GM23338 (cell line): Measurements from ENCODE around the gene FAM98C. TPM values are rescaled to one million over a fixed set of nuclear protein-coding genes. Genes with fewer than 3 reads are reported as not detected.

Experiments used
- ATAC-seq: fragments of 200-7000 bp; cut with Tn5 transposase; 3 replicates; pipeline ENCODE4 v1.9.1; 2020
- DNase-seq: peaks from one replicate; pipeline ENCODE4 v3.0.0-alpha.2; 2015; ENCODE audit warnings: low spot score
- H2AFZ ChIP-seq: fragments of 200-600 bp; sonication (generic); 2 replicates; pipeline ENCODE4 v1.8.0; 2016; ENCODE audit warnings: antibody characterized with exemption, mild to moderate bottlenecking, moderate library complexity
- H3F3A ChIP-seq: fragments of 200-600 bp; sonication (generic); replicated peaks from 2 replicates; pipeline ENCODE4 v1.8.0; 2017; ENCODE audit warnings: antibody characterized with exemption, mixed run types, low read depth
- H3K27ac ChIP-seq: fragments of 200-600 bp; sonication (generic); 2 replicates; pipeline ENCODE4 v1.6.1; 2016; ENCODE audit warnings: low read depth
- H3K27me3 ChIP-seq: fragments of 200-600 bp; sonication (generic); 2 replicates; pipeline ENCODE4 v1.8.0; 2016; ENCODE audit warnings: mild to moderate bottlenecking, mixed run types, moderate library complexity; ENCODE audit not compliant: insufficient read depth
- H3K36me3 ChIP-seq: fragments of 200-600 bp; sonication (generic); 2 replicates; pipeline ENCODE4 v1.8.0; 2016; ENCODE audit warnings: mild to moderate bottlenecking; ENCODE audit not compliant: insufficient read depth
- H3K4me1 ChIP-seq: fragments of 200-600 bp; sonication (generic); 2 replicates; pipeline ENCODE4 v1.8.0; 2016; ENCODE audit warnings: mild to moderate bottlenecking, moderate library complexity; ENCODE audit not compliant: insufficient read depth
- H3K4me2 ChIP-seq: fragments of 200-600 bp; sonication (generic); 2 replicates; pipeline ENCODE4 v1.7.1; 2017; ENCODE audit warnings: mixed run types
- H3K4me3 ChIP-seq: fragments of 200-600 bp; sonication (generic); 2 replicates; pipeline ENCODE4 v1.6.1; 2016; ENCODE audit warnings: mixed run types
- H3K79me2 ChIP-seq: fragments of 200-600 bp; sonication (generic); replicated peaks from 2 replicates; pipeline ENCODE4 v1.8.0; 2017; ENCODE audit warnings: mild to moderate bottlenecking; ENCODE audit not compliant: insufficient read depth
- H3K9me2 ChIP-seq: fragments of 200-600 bp; sonication (generic); 2 replicates; pipeline ENCODE4 v1.8.0; 2017; ENCODE audit not compliant: insufficient read depth
- H4K20me1 ChIP-seq: fragments of 200-600 bp; sonication (generic); replicated peaks from 2 replicates; pipeline ENCODE4 v1.8.0; 2017; ENCODE audit warnings: mild to moderate bottlenecking; ENCODE audit not compliant: insufficient read depth
- H3K27ac Mint-ChIP-seq: 2 replicates; pipeline ENCODE4 v1.8.0; 2020; ENCODE audit warnings: inconsistent platforms, mild to moderate bottlenecking, moderate library complexity, mixed read lengths
- H3K27me3 Mint-ChIP-seq: 3 replicates; pipeline ENCODE4 v1.8.0; 2022; ENCODE audit warnings: low read depth, mild to moderate bottlenecking, moderate library complexity, mixed read lengths, inconsistent platforms; ENCODE audit not compliant: insufficient read depth, poor library complexity
- H3K36me3 Mint-ChIP-seq: 3 replicates; pipeline ENCODE4 v1.8.0; 2021; ENCODE audit warnings: low read depth, mild to moderate bottlenecking, inconsistent platforms, moderate library complexity, mixed read lengths
- H3K4me1 Mint-ChIP-seq: 3 replicates; pipeline ENCODE4 v1.8.0; 2020; ENCODE audit warnings: mild to moderate bottlenecking, inconsistent platforms, mixed read lengths
- H3K4me3 Mint-ChIP-seq: 3 replicates; pipeline ENCODE4 v1.8.0; 2021; ENCODE audit warnings: moderate library complexity, mild to moderate bottlenecking, inconsistent platforms, mixed read lengths
- H3K9me3 Mint-ChIP-seq: 3 replicates; pipeline ENCODE4 v1.8.0; 2020; ENCODE audit warnings: moderate library complexity, mild to moderate bottlenecking, inconsistent platforms, mixed read lengths
- EZH2phosphoT487 ChIP-seq: fragments of 200-600 bp; sonication (generic); IDR thresholded peaks from one replicate; pipeline ENCODE4 v1.8.1; 2018; ENCODE audit warnings: antibody characterized with exemption; ENCODE audit not compliant: unreplicated experiment
- JUNB ChIP-seq: IDR thresholded peaks from one replicate; pipeline ENCODE4 v1.6.1; 2016; ENCODE audit warnings: antibody characterized with exemption; ENCODE audit not compliant: unreplicated experiment
- STAT1 ChIP-seq: IDR thresholded peaks from one replicate; pipeline ENCODE4 v1.6.1; 2016; ENCODE audit warnings: antibody characterized with exemption; ENCODE audit not compliant: unreplicated experiment
- ZNF331 ChIP-seq: fragments of 250-450 bp; sonication (Bioruptor Pico); IDR thresholded peaks from 2 replicates; pipeline ENCODE4 v1.5.0; 2020; ENCODE audit warnings: low read depth, mild to moderate bottlenecking, moderate library complexity
- polyA plus RNA-seq: library from polyadenylated mRNA; unstranded; fragments of >200 nt; fragmentation: Nextera tagmentation; extraction: Ambion mirVana; gene quantifications from 2 replicates; pipeline ENCODE4 v1.2.1, GENCODE V29; 2016
- total RNA-seq: library from RNA; depleted of rRNA; stranded (reverse); fragments of >200 nt; shearing (Covaris generic); gene quantifications from 2 replicates; pipeline ENCODE4 v1.2.3, GENCODE V29; 2014
- TF ChIP-seq, protein P1 (sequence below): IDR thresholded peaks from one replicate; pipeline ENCODE4 v1.6.1; 2018; ENCODE audit warnings: antibody characterized with exemption; ENCODE audit not compliant: unreplicated experiment
- TF ChIP-seq, protein P2 (sequence below), 2 experiments: fragments of 200-600 bp in 1 of 2; sonication (generic) in 1 of 2; conservative IDR thresholded peaks; 2 replicates each; pipeline versions ENCODE4 v1.5.1 to v1.6.1; 2016 to 2017; ENCODE audit warnings: antibody characterized with exemption in 2 of 2, low read depth in 2 of 2, mild to moderate bottlenecking in 2 of 2, moderate library complexity in 1 of 2

FAM98C gene
- total and polyA plus RNA-seq, 2 experiments from 2014 or later = 4.3 to 7.6 TPM

DNA sequence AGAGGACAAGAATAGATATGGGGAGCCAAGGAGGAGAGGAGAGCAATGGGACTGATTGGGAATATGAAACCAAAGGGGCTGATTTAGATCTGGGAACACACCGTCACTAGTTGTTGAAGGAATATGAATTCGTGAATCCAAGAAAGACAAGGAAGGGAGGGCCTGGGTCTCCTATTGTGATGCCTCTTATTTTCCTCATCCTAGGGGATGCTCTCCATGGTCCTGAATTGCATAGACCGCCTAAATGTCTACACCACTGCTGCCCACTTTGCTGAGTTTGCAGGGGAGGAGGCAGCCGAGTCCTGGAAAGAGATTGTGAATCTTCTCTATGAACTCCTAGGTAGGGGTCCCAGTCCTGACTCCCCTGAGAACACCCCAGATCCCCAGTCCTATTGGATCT, 52.1 kb downstream of the FAM98C start:
- no peaks in the 10 kb centered on the region for H3K9me2 ChIP-seq
- peaks cover 12% of the 10 kb centered on the region; the same call in 1 of the 2 replicates for H3F3A ChIP-seq
- H3K4me3 ChIP-seq = no peak overlapping the region
- H4K20me1 ChIP-seq = peaks cover 12% of the 10 kb centered on the region; the same call in 1 of the 2 replicates
- peaks cover 5% of the 10 kb centered on the region for H3K27me3 Mint-ChIP-seq
- no peak overlapping the region for H3K4me2 ChIP-seq
- no peak overlapping the region for H3K27ac Mint-ChIP-seq
- H3K36me3 Mint-ChIP-seq = peaks cover 85% of the 10 kb centered on the region
- no peaks in the 10 kb centered on the region for H3K27me3 ChIP-seq
- H3K4me1 Mint-ChIP-seq = peaks cover 10% of the 10 kb centered on the region
- no peaks in the 10 kb centered on the region for H3K79me2 ChIP-seq
- H3K9me3 Mint-ChIP-seq = no peaks in the 10 kb centered on the region
- no peak overlapping the region for H3K4me3 Mint-ChIP-seq
- TF ChIP-seq ZNF331 = no peak
- TF ChIP-seq, protein P1, sequence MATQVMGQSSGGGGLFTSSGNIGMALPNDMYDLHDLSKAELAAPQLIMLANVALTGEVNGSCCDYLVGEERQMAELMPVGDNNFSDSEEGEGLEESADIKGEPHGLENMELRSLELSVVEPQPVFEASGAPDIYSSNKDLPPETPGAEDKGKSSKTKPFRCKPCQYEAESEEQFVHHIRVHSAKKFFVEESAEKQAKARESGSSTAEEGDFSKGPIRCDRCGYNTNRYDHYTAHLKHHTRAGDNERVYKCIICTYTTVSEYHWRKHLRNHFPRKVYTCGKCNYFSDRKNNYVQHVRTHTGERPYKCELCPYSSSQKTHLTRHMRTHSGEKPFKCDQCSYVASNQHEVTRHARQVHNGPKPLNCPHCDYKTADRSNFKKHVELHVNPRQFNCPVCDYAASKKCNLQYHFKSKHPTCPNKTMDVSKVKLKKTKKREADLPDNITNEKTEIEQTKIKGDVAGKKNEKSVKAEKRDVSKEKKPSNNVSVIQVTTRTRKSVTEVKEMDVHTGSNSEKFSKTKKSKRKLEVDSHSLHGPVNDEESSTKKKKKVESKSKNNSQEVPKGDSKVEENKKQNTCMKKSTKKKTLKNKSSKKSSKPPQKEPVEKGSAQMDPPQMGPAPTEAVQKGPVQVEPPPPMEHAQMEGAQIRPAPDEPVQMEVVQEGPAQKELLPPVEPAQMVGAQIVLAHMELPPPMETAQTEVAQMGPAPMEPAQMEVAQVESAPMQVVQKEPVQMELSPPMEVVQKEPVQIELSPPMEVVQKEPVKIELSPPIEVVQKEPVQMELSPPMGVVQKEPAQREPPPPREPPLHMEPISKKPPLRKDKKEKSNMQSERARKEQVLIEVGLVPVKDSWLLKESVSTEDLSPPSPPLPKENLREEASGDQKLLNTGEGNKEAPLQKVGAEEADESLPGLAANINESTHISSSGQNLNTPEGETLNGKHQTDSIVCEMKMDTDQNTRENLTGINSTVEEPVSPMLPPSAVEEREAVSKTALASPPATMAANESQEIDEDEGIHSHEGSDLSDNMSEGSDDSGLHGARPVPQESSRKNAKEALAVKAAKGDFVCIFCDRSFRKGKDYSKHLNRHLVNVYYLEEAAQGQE = peak; percentile 78
- 0 out of 2 replicates have a peak, but pooled peaks cover 4% of the 10 kb centered on the region for H3K4me1 ChIP-seq
- peak; percentile 68 for DNase-seq
- no peak overlapping the region for H2AFZ ChIP-seq
- ATAC-seq = no peak
- no peak overlapping the region for H3K27ac ChIP-seq
- peaks cover 45% of the 10 kb centered on the region for H3K36me3 ChIP-seq

DNA sequence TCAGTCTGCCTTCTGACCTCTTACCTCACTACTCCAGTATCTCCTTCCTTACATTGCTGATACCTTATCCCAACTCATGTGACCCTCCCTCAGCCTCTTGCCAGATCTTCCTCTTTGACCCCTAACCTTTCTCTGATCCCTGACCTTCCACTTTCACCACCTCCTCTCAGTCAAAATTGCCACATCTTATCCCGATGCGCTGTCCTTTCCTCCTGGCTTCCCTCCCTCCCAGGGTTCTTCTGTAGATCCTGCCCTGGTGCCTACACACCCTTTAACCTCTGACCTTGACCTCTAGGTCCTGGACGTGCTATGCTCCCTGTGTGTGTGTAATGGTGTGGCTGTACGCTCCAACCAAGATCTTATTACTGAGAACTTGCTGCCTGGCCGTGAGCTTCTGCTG, 54.3 kb downstream of the FAM98C start:
- Mint-ChIP-seq H3K27ac (no peak overlapping the region), H3K36me3 (peaks cover 80% of the 10 kb centered on the region), H3K9me3 (no peaks in the 10 kb centered on the region), H3K4me3 (no peak overlapping the region), H3K4me1 (peaks cover 10% of the 10 kb centered on the region), H3K27me3 (peaks cover 5% of the 10 kb centered on the region)
- Histone ChIP-seq H3K4me2 (no peak overlapping the region), H2AFZ (no peak overlapping the region), H3K79me2 (no peaks in the 10 kb centered on the region), H3K27ac (no peak overlapping the region), H3K4me3 (no peak overlapping the region), H3K27me3 (no peaks in the 10 kb centered on the region), H3K4me1 (0 out of 2 replicates have a peak, but pooled peaks cover 4% of the 10 kb centered on the region), H4K20me1 (peaks cover 7% of the 10 kb centered on the region; the same call in 1 of the 2 replicates), H3F3A (peaks cover 10% of the 10 kb centered on the region; the same call in 1 of the 2 replicates), H3K9me2 (no peaks in the 10 kb centered on the region), H3K36me3 (peaks cover 44% of the 10 kb centered on the region)
- ATAC-seq (no peak), DNase-seq (no peak)
- TF ChIP-seq STAT1 = no peak
- TF ChIP-seq, protein P2, sequence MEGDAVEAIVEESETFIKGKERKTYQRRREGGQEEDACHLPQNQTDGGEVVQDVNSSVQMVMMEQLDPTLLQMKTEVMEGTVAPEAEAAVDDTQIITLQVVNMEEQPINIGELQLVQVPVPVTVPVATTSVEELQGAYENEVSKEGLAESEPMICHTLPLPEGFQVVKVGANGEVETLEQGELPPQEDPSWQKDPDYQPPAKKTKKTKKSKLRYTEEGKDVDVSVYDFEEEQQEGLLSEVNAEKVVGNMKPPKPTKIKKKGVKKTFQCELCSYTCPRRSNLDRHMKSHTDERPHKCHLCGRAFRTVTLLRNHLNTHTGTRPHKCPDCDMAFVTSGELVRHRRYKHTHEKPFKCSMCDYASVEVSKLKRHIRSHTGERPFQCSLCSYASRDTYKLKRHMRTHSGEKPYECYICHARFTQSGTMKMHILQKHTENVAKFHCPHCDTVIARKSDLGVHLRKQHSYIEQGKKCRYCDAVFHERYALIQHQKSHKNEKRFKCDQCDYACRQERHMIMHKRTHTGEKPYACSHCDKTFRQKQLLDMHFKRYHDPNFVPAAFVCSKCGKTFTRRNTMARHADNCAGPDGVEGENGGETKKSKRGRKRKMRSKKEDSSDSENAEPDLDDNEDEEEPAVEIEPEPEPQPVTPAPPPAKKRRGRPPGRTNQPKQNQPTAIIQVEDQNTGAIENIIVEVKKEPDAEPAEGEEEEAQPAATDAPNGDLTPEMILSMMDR (conservative IDR thresholded peaks at IDR 0.05; ENCODE audit: low read depth in 2 of 2) = no peak
- TF ChIP-seq EZH2phosphoT487 = no peak
- TF ChIP-seq, protein P1 = no peak
- no peak for TF ChIP-seq JUNB
